Measurements from ENCODE around the gene MEGF9. TPM values are rescaled to one million over a fixed set of nuclear protein-coding genes. Genes with fewer than 3 reads are reported as not detected.

Gene MEGF9
- total and polyA plus RNA-seq, 2 donors (not counting 3 experiments of a cell fraction or from before 2014, with no cell fraction given): 4.0 to 13.0 TPM

DNA sequence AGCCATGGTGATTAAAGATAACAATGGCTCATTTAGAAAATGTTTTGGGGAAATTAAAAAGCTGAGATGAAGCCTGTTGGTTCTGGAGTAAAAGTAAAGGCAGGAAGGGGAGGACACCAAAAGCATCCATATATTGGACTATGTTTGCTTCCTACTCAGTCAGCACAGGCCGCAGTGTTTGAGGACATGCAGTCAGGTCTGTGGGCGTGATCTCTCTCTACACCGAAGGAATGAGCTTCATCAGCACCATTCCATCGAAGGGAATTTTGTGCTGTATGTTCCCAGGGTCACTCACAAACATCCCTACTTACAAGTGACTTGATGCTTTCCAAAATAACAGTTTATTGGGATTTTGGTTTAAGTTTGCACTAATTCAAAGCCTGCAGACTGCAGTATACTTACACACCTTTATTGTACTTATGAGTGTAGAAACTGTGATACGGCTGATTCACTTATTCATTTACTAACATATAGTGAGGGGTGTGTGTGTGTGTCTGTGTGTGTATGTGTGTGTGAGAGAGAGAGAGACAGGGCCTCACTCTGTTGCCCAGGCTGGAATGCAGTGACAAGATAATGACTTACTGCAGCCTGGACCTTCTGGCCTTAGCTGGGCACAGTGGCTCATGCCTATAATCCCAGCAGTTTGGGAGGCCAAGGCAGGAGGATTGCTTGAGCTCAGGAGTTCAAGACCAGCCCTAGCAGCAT, 120.9 kb downstream of the MEGF9 start:
- Histone ChIP-seq H3K9me3 (replicated peaks; ENCODE audit: control insufficient read depth, insufficient read depth, low read length) (no peaks in the 10 kb centered on the region), H3K4me3 (replicated peaks in 1 of 3; ENCODE audit: insufficient read depth in 1 of 3, low read depth in 1 of 3, low read length in 3 of 3) (no peak overlapping the region), H3K27me3 (ENCODE audit: control insufficient read depth in 2 of 2, insufficient read depth in 2 of 2, low read length in 2 of 2) (no peaks in the 10 kb centered on the region), H3K27ac (ENCODE audit: insufficient read depth, low read depth, low read length) (no peak overlapping the region), H3K9me1 (replicated peaks; ENCODE audit: control insufficient read depth, extremely low read depth, insufficient read depth, low read length) (no peaks in the 10 kb centered on the region), H4K20me1 (replicated peaks; ENCODE audit: control insufficient read depth, extremely low read depth, insufficient read depth, low read length) (no peaks in the 10 kb centered on the region), H3K9ac (replicated peaks; ENCODE audit: extremely low read depth, insufficient read depth, low read length) (no peak overlapping the region), H3K4me2 (ENCODE audit: insufficient read depth, low read length) (no peak overlapping the region), H3K79me2 (ENCODE audit: control insufficient read depth, insufficient read depth, low read length) (no peaks in the 10 kb centered on the region), H3K36me3 (ENCODE audit: control insufficient read depth in 2 of 2, extremely low read depth in 1 of 2, insufficient read depth in 2 of 2, low read length in 2 of 2) (no peaks in the 10 kb centered on the region), H2AFZ (ENCODE audit: low read depth, low read length) (no peak overlapping the region), H3K4me1 (ENCODE audit: control insufficient read depth, extremely low read depth, insufficient read depth, low read length) (no peaks in the 10 kb centered on the region)
- BruUV-seq (replicated peaks): no TSS peak
- DNase-seq (ENCODE audit: low read depth, low spot score) (no peak), FAIRE-seq (no peak)
- ChIA-PET CTCF (interaction anchor here (1.1 to 1.8 kb wide), 2 partner anchors 9 to 15 kb away, joined by 3 to 6 read pairs; no protein-coding TSS in a partner anchor), POLR2A (no interaction called here)
- intact Hi-C loops (cut with micrococcal nuclease) (no loop called here), dilution Hi-C loops (cut with MboI; ENCODE audit: extremely low pct_ligation_motif_present, low sequenced_read_pairs) (no loop called here)
- TF ChIP-seq CTCF (IDR thresholded peaks at IDR 0.05; ENCODE audit: extremely low read depth in 1 of 2, insufficient read depth in 1 of 2, low read depth in 1 of 2, low read length in 2 of 2) (no peak), GATA2 (IDR thresholded peaks at IDR 0.05; ENCODE audit: insufficient read depth, insufficient read length, low read depth, low read length) (no peak), POLR2AphosphoS5 (IDR thresholded peaks at IDR 0.05; ENCODE audit: insufficient read depth, low read depth, low read length) (no peak), MYC (IDR thresholded peaks at IDR 0.05; ENCODE audit: low read depth, low read length) (no peak), FOS (IDR thresholded peaks at IDR 0.05; ENCODE audit: borderline replicate concordance, insufficient read depth, low read length) (no peak), JUN (IDR thresholded peaks at IDR 0.05; ENCODE audit: borderline replicate concordance, insufficient read depth, insufficient read length, low read depth) (no peak), MAX (IDR thresholded peaks at IDR 0.05; ENCODE audit: insufficient read depth, insufficient read length) (no peak), POLR2A (IDR thresholded peaks at IDR 0.05; ENCODE audit: low read depth, low read length) (no peak), EZH2 (IDR thresholded peaks at IDR 0.05; ENCODE audit: borderline replicate concordance, low read depth, low read length, severe bottlenecking) (no peak)
